GM21390 (cell line): ENCODE results near the gene MED26.
"Not testable (repeated sequence)": the region's sequence is repeated elsewhere in the genome, so short reads cannot be mapped to it uniquely, and the experiment has no call there.

Experiments
- ATAC-seq: cut with Tn5 transposase; IDR thresholded peaks from one replicate; pipeline ENCODE4 v1.9.1; 2021; ENCODE audit not compliant: unreplicated experiment

Gene MED26

GRCh38 chr19:16628183-16628983, at the start of gene MED26:
TSS of gene MED26 (minus strand) at chr19:16628204. CDS start at chr19:16627943, 261 bp downstream.
- peak; percentile 74 for ATAC-seq

- no peak for ATAC-seq
Observed at GRCh38 chr19:16677055-16677454, 49.1 kb upstream of the MED26 start.

GRCh38 chr19:16676101-16676798, 48.2 kb upstream of the MED26 start:
- ATAC-seq, result no peak

- ATAC-seq, result not testable (repeated sequence)
Observed at GRCh38 chr19:16673839-16674238, 45.8 kb upstream of the MED26 start.

- ATAC-seq, result no peak
Observed at GRCh38 chr19:16673231-16673630, 45.2 kb upstream of the MED26 start.

GRCh38 chr19:16671652-16672274, 43.8 kb upstream of the MED26 start:
- ATAC-seq, result no peak

- no peak for ATAC-seq
Observed at GRCh38 chr19:16670291-16670690, 42.3 kb upstream of the MED26 start.

- ATAC-seq, result not testable (repeated sequence)
Observed at GRCh38 chr19:16668702-16669101, 40.7 kb upstream of the MED26 start.

- no peak for ATAC-seq
Observed at GRCh38 chr19:16668176-16668575, 40.2 kb upstream of the MED26 start.

- no peak for ATAC-seq
Observed at GRCh38 chr19:16661480-16662034, 33.6 kb upstream of the MED26 start.

- peak; percentile 36 for ATAC-seq
Observed at GRCh38 chr19:16660763-16661479, 32.9 kb upstream of the MED26 start, which contains the start of gene TMEM38A. TSS of gene TMEM38A (plus strand) at chr19:16661139. CDS start at chr19:16661218, 79 bp downstream.

GRCh38 chr19:16659832-16660708, 32.1 kb upstream of the MED26 start, which contains the start of gene SMIM7:
TSS of gene SMIM7 (minus strand) at chr19:16660144. CDS start at chr19:16660110, 34 bp downstream.
- ATAC-seq, result peak; percentile 87

- no peak for ATAC-seq
Observed at GRCh38 chr19:16659464-16659831, 31.4 kb upstream of the MED26 start.

GRCh38 chr19:16657384-16657783, 29.4 kb upstream of the MED26 start:
- ATAC-seq, result no peak

- ATAC-seq, result no peak
Observed at GRCh38 chr19:16655727-16656126, 27.7 kb upstream of the MED26 start.

- no peak for ATAC-seq
Observed at GRCh38 chr19:16654627-16655026, 26.6 kb upstream of the MED26 start.

GRCh38 chr19:16654140-16654539, 26.1 kb upstream of the MED26 start:
- no peak for ATAC-seq

- ATAC-seq, result no peak
Observed at GRCh38 chr19:16652854-16653253, 24.9 kb upstream of the MED26 start.

GRCh38 chr19:16651421-16652188, 23.6 kb upstream of the MED26 start:
- not testable (repeated sequence) for ATAC-seq
